Dendritic cell treated with granulocyte-macrophage colony-stimulating factor and Interleukin-4, amounts not matched to agents 40 ng/mL and 50 ng/mL, for 4 days (primary cell): ENCODE measurements around the gene AATK.

Experiments
- H3K27ac Mint-ChIP-seq: one replicate; pipeline ENCODE4 v1.8.0; 2022; ENCODE audit warnings: mild to moderate bottlenecking, mixed read lengths
- H3K27me3 Mint-ChIP-seq: one replicate; pipeline ENCODE4 v1.8.0; 2022; ENCODE audit warnings: mild to moderate bottlenecking, mixed read lengths
- H3K36me3 Mint-ChIP-seq: one replicate; pipeline ENCODE4 v1.8.0; 2022; ENCODE audit warnings: low read depth, mixed read lengths
- H3K4me1 Mint-ChIP-seq: one replicate; pipeline ENCODE4 v1.8.0; 2022; ENCODE audit warnings: low read depth, mixed read lengths
- H3K4me3 Mint-ChIP-seq: one replicate; pipeline ENCODE4 v1.8.0; 2022; ENCODE audit warnings: mild to moderate bottlenecking, moderate library complexity, mixed read lengths
- H3K9me3 Mint-ChIP-seq: one replicate; pipeline ENCODE4 v1.8.0; 2022; ENCODE audit warnings: mixed read lengths
- intact Hi-C: fragments of 100-400 bp; cut with micrococcal nuclease; formaldehyde crosslinking; loops from one replicate; pipeline ENCODE4 v1.15.0; 2022

The AATK gene

GRCh38 chr17:81191646-81192045 is 25.6 kb upstream of the AATK start:
- H3K27me3 Mint-ChIP-seq: no peaks in the 10 kb centered on the region
- intact Hi-C loops: no loop called here
- no peaks in the 10 kb centered on the region for H3K9me3 Mint-ChIP-seq
- no peak overlapping the region for H3K4me3 Mint-ChIP-seq
- H3K4me1 Mint-ChIP-seq: peaks cover 5% of the 10 kb centered on the region
- peaks cover 75% of the 10 kb centered on the region for H3K36me3 Mint-ChIP-seq
- H3K27ac Mint-ChIP-seq: no peak overlapping the region

GRCh38 chr17:81191116-81191515 is 25.1 kb upstream of the AATK start:
- Mint-ChIP-seq H3K9me3 (no peaks in the 10 kb centered on the region), H3K4me3 (no peak overlapping the region), H3K36me3 (peaks cover 70% of the 10 kb centered on the region), H3K27me3 (peaks cover 2% of the 10 kb centered on the region), H3K27ac (no peak overlapping the region), H3K4me1 (peaks cover 5% of the 10 kb centered on the region)
- intact Hi-C loops: no loop called here

- Mint-ChIP-seq H3K36me3 (peaks cover 65% of the 10 kb centered on the region), H3K4me3 (no peak overlapping the region), H3K9me3 (no peaks in the 10 kb centered on the region), H3K4me1 (peaks cover 5% of the 10 kb centered on the region), H3K27me3 (peaks cover 2% of the 10 kb centered on the region), H3K27ac (no peak overlapping the region)
- intact Hi-C loops: no loop called here
These were observed 24.6 kb upstream of the AATK start for GRCh38 chr17:81190591-81190990.

GRCh38 chr17:81189670-81190530 is 23.9 kb upstream of the AATK start:
- Mint-ChIP-seq H3K4me3 (no peak overlapping the region), H3K4me1 (peaks cover 5% of the 10 kb centered on the region), H3K27ac (no peak overlapping the region), H3K27me3 (peaks cover 8% of the 10 kb centered on the region), H3K36me3 (peaks cover 59% of the 10 kb centered on the region), H3K9me3 (no peaks in the 10 kb centered on the region)
- intact Hi-C loops: no loop called here

- Mint-ChIP-seq H3K36me3 (peaks cover 50% of the 10 kb centered on the region), H3K27ac (no peak overlapping the region)
These were observed 23.0 kb upstream of the AATK start for GRCh38 chr17:81189016-81189415.

GRCh38 chr17:81188491-81188840 is 22.4 kb upstream of the AATK start:
- Mint-ChIP-seq H3K27ac (no peak overlapping the region), H3K4me1 (peaks cover 5% of the 10 kb centered on the region), H3K27me3 (peaks cover 22% of the 10 kb centered on the region), H3K36me3 (peaks cover 44% of the 10 kb centered on the region), H3K9me3 (no peaks in the 10 kb centered on the region), H3K4me3 (no peak overlapping the region)
- intact Hi-C loops: no loop called here

More at GRCh38 chr17:81189016-81189415, 23.0 kb upstream of the AATK start:
- H3K4me3 Mint-ChIP-seq: no peak overlapping the region
- peaks cover 17% of the 10 kb centered on the region for H3K27me3 Mint-ChIP-seq
- peaks cover 5% of the 10 kb centered on the region for H3K4me1 Mint-ChIP-seq
- no peaks in the 10 kb centered on the region for H3K9me3 Mint-ChIP-seq
- intact Hi-C loops: no loop called here

GRCh38 chr17:81187586-81188490 is 21.8 kb upstream of the AATK start:
- Mint-ChIP-seq H3K36me3 (peaks cover 38% of the 10 kb centered on the region), H3K9me3 (no peaks in the 10 kb centered on the region), H3K4me1 (peaks cover 5% of the 10 kb centered on the region), H3K27ac (no peak overlapping the region), H3K27me3 (peaks cover 24% of the 10 kb centered on the region), H3K4me3 (no peak overlapping the region)
- intact Hi-C loops: no loop called here

GRCh38 chr17:81187120-81187519 is 21.1 kb upstream of the AATK start:
- Mint-ChIP-seq H3K9me3 (no peaks in the 10 kb centered on the region), H3K27ac (no peak overlapping the region), H3K4me1 (peaks cover 5% of the 10 kb centered on the region), H3K27me3 (peaks cover 27% of the 10 kb centered on the region), H3K36me3 (peaks cover 34% of the 10 kb centered on the region), H3K4me3 (no peak overlapping the region)
- intact Hi-C loops: no loop called here

GRCh38 chr17:81186203-81186602 is 20.2 kb upstream of the AATK start:
- Mint-ChIP-seq H3K4me3 (no peak overlapping the region), H3K27ac (no peak overlapping the region), H3K4me1 (peaks cover 5% of the 10 kb centered on the region), H3K9me3 (no peaks in the 10 kb centered on the region), H3K36me3 (peaks cover 25% of the 10 kb centered on the region), H3K27me3 (peaks cover 27% of the 10 kb centered on the region)
- intact Hi-C loops: no loop called here

GRCh38 chr17:81184555-81184954 is 18.5 kb upstream of the AATK start:
- no peak overlapping the region for H3K4me3 Mint-ChIP-seq
- intact Hi-C loops: no loop called here
- H3K36me3 Mint-ChIP-seq: peaks cover 9% of the 10 kb centered on the region
- no peak overlapping the region for H3K27ac Mint-ChIP-seq
- H3K9me3 Mint-ChIP-seq: no peaks in the 10 kb centered on the region
- H3K27me3 Mint-ChIP-seq: peaks cover 27% of the 10 kb centered on the region
- H3K4me1 Mint-ChIP-seq: peaks cover 5% of the 10 kb centered on the region

- Mint-ChIP-seq H3K9me3 (no peaks in the 10 kb centered on the region), H3K4me1 (peaks cover under 1% of the 10 kb centered on the region), H3K27me3 (peaks cover 27% of the 10 kb centered on the region), H3K4me3 (no peak overlapping the region), H3K36me3 (peaks cover 1% of the 10 kb centered on the region), H3K27ac (no peak overlapping the region)
- intact Hi-C loops: no loop called here
These were observed 17.8 kb upstream of the AATK start for GRCh38 chr17:81183807-81184206.

GRCh38 chr17:81183316-81183715 is 17.3 kb upstream of the AATK start:
- no peaks in the 10 kb centered on the region for H3K9me3 Mint-ChIP-seq
- H3K27ac Mint-ChIP-seq: no peak overlapping the region
- no peak overlapping the region for H3K4me3 Mint-ChIP-seq
- no peaks in the 10 kb centered on the region for H3K36me3 Mint-ChIP-seq
- intact Hi-C loops: no loop called here
- H3K27me3 Mint-ChIP-seq: peaks cover 27% of the 10 kb centered on the region
- H3K4me1 Mint-ChIP-seq: no peaks in the 10 kb centered on the region

GRCh38 chr17:81182596-81182995 is 16.6 kb upstream of the AATK start:
- H3K27me3 Mint-ChIP-seq: peaks cover 27% of the 10 kb centered on the region
- H3K4me3 Mint-ChIP-seq: no peak overlapping the region
- no peaks in the 10 kb centered on the region for H3K9me3 Mint-ChIP-seq
- no peaks in the 10 kb centered on the region for H3K4me1 Mint-ChIP-seq
- intact Hi-C loops: no loop called here
- H3K36me3 Mint-ChIP-seq: no peaks in the 10 kb centered on the region
- H3K27ac Mint-ChIP-seq: no peak overlapping the region

GRCh38 chr17:81181811-81182185 is 15.8 kb upstream of the AATK start:
- intact Hi-C loops: no loop called here
- Mint-ChIP-seq H3K36me3 (no peaks in the 10 kb centered on the region), H3K4me1 (no peaks in the 10 kb centered on the region), H3K9me3 (no peaks in the 10 kb centered on the region), H3K4me3 (no peak overlapping the region), H3K27ac (no peak overlapping the region), H3K27me3 (peaks cover 27% of the 10 kb centered on the region)
